Gastrocnemius medialis (tissue), 4 donors: ENCODE results near the gene AMN. TPM values are rescaled to one million over a fixed set of nuclear protein-coding genes. Genes with fewer than 3 reads are reported as not detected.

ENCODE experiments used
- ATAC-seq, 2 donors: fragments of 150-250 bp; one replicate each; pipeline ENCODE4 v1.9.1; 2016
- DNase-seq, 2 donors: peaks; one replicate each; pipeline ENCODE4 v3.0.0-alpha.2; 2019
- H3K27ac ChIP-seq, 4 donors: fragments of 200-600 bp; sonication (generic); 1 replicate in 1 of 4; 2 replicates in 3 of 4; pipeline ENCODE4 v1.5.1; 2016 to 2018; ENCODE audit warnings: mild to moderate bottlenecking in 2 of 4, moderate library complexity in 1 of 4
- H3K27me3 ChIP-seq, 3 donors: fragments of 200-600 bp; sonication (generic) in 2 of 3; 1 replicate in 1 of 3; 2 replicates in 2 of 3; pipeline versions ENCODE4 v1.5.1 to v1.6.0; 2016 to 2019; ENCODE audit warnings: mild to moderate bottlenecking in 1 of 3, moderate library complexity in 1 of 3
- H3K36me3 ChIP-seq, 2 donors: fragments of 200-600 bp; sonication (generic) in 1 of 2; one replicate each; pipeline ENCODE4 v1.5.1; 2017 to 2018
- H3K4me1 ChIP-seq, 2 donors: fragments of 200-600 bp; sonication (generic) in 1 of 2; one replicate each; pipeline ENCODE4 v1.5.1; 2016 to 2017; ENCODE audit warnings: mild to moderate bottlenecking in 2 of 2
- H3K4me3 ChIP-seq, 4 donors: fragments of 200-600 bp; sonication (generic) in 3 of 4; 1 replicate in 1 of 4; 2 replicates in 3 of 4; pipeline ENCODE4 v1.5.1; 2016 to 2019; ENCODE audit warnings: mild to moderate bottlenecking in 2 of 4
- H3K9me3 ChIP-seq, 3 donors: fragments of 200-600 bp; sonication (generic) in 2 of 3; 1 replicate in 1 of 3; 2 replicates in 2 of 3; pipeline ENCODE4 v1.5.1; 2016 to 2019
- CTCF ChIP-seq, 5 experiments: fragments of 450-650 bp in 3 of 5; fragments of 200-600 bp in 2 of 5; sonication (generic) in 2 of 5; IDR thresholded peaks in 4 of 5; conservative IDR thresholded peaks in 1 of 5; 1 replicate in 4 of 5; 2 replicates in 1 of 5; pipeline ENCODE4 v1.5.1; 2016 to 2019; ENCODE audit warnings: antibody characterized with exemption in 5 of 5, mild to moderate bottlenecking in 3 of 5, moderate library complexity in 3 of 5
- POLR2A ChIP-seq, 2 donors: fragments of 450-650 bp; IDR thresholded peaks; one replicate each; pipeline ENCODE4 v1.6.1; 2017; ENCODE audit warnings: antibody characterized with exemption in 2 of 2, mild to moderate bottlenecking in 2 of 2, moderate library complexity in 2 of 2
- in situ Hi-C, 4 donors: fragments of 200-750 bp; cut with MboI; loops; one replicate each; pipeline versions ENCODE4 v1.15.0 to v1.8.0; 2017; ENCODE audit warnings: low sequenced_read_pairs in 4 of 4
- intact Hi-C: fragments of 100-400 bp; cut with DNase I; formaldehyde crosslinking; loops from one replicate; pipeline ENCODE4 v1.15.1; 2023; ENCODE audit warnings: low total_unique reads
- total RNA-seq, 4 donors: library from RNA; depleted of rRNA; stranded (reverse); fragments of >200 nt; gene quantifications; one replicate each; pipeline versions ENCODE4 v1.1.0 to v1.2.3, GENCODE V29; 2016

AMN gene
- total RNA-seq, 4 donors from 2014 or later = 0.42 to 4.3 TPM; not detected in 2

GRCh38 chr14:102923201-102923924 lies 900 bp downstream of the AMN start:
- H3K4me3 ChIP-seq = no peak overlapping the region
- TF ChIP-seq CTCF (IDR thresholded peaks at IDR 0.05 in 4 of 5, conservative IDR thresholded peaks at IDR 0.05 in 1 of 5) = no peak
- in situ Hi-C loops (loop anchor here in 2 of 4 donors (25.0 kb wide), 1 partner anchor 236 kb away; no protein-coding TSS in a partner anchor), intact Hi-C loops (no loop called here)
- no peaks in the 10 kb centered on the region for H3K36me3 ChIP-seq
- no peak overlapping the region for H3K27ac ChIP-seq
- no peaks in the 10 kb centered on the region for H3K9me3 ChIP-seq
- DNase-seq = no peak
- H3K4me1 ChIP-seq = peaks cover 0 to 2% of the 10 kb centered on the region in 2 donors
- ATAC-seq = no peak
- peaks cover 41 to 58% (median 53%) of the 10 kb centered on the region in 3 donors for H3K27me3 ChIP-seq

- no peak for ATAC-seq
- Histone ChIP-seq H3K4me1 (peaks cover 4 to 8% of the 10 kb centered on the region in 2 donors), H3K27me3 (peaks cover 48 to 63% (median 60%) of the 10 kb centered on the region in 3 donors), H3K36me3 (no peaks in the 10 kb centered on the region), H3K9me3 (no peaks in the 10 kb centered on the region), H3K4me3 (no peak overlapping the region), H3K27ac (no peak overlapping the region)
- in situ Hi-C loops (loop anchor here in 2 of 4 donors (25.0 kb wide), 1 partner anchor 237 kb away; no protein-coding TSS in a partner anchor), intact Hi-C loops (no loop called here)
- TF ChIP-seq POLR2A (IDR thresholded peaks at IDR 0.05) (no peak), CTCF (IDR thresholded peaks at IDR 0.05 in 4 of 5, conservative IDR thresholded peaks at IDR 0.05 in 1 of 5) (no peak)
- no peak for DNase-seq
Observed at GRCh38 chr14:102923925-102924486, 1.5 kb downstream of the AMN start.

- no peaks in the 10 kb centered on the region for H3K36me3 ChIP-seq
- in situ Hi-C loops = loop anchor here in 2 of 4 donors (25.0 kb wide), 1 partner anchor 238 kb away; no protein-coding TSS in a partner anchor
- no peak overlapping the region for H3K27ac ChIP-seq
- peaks cover 13 to 17% of the 10 kb centered on the region in 2 donors for H3K4me1 ChIP-seq
- H3K9me3 ChIP-seq = no peaks in the 10 kb centered on the region
- intact Hi-C loops = no loop called here
- ATAC-seq (no peak), DNase-seq (no peak)
- TF ChIP-seq CTCF (IDR thresholded peaks at IDR 0.05 in 4 of 5, conservative IDR thresholded peaks at IDR 0.05 in 1 of 5) (no peak), POLR2A (IDR thresholded peaks at IDR 0.05) (no peak)
- H3K27me3 ChIP-seq = peaks cover 57 to 72% (median 69%) of the 10 kb centered on the region in 3 donors
- H3K4me3 ChIP-seq = no peak overlapping the region
Observed at GRCh38 chr14:102924632-102925588, 2.4 kb downstream of the AMN start.

GRCh38 chr14:102925646-102926045 lies 3.2 kb downstream of the AMN start:
- TF ChIP-seq CTCF (IDR thresholded peaks at IDR 0.05 in 4 of 5, conservative IDR thresholded peaks at IDR 0.05 in 1 of 5) = no peak
- no peak for TF ChIP-seq POLR2A (IDR thresholded peaks at IDR 0.05)
- DNase-seq = no peak
- Histone ChIP-seq H3K27ac (no peak overlapping the region), H3K9me3 (no peaks in the 10 kb centered on the region), H3K4me1 (peaks cover 14 to 17% of the 10 kb centered on the region in 2 donors), H3K36me3 (no peaks in the 10 kb centered on the region), H3K4me3 (no peak overlapping the region), H3K27me3 (peaks cover 62 to 76% (median 74%) of the 10 kb centered on the region in 3 donors)
- ATAC-seq = no peak
- intact Hi-C loops (no loop called here), in situ Hi-C loops (no loop called here)
